ENCODE data around the gene B3GNT2.
A peak's percentile ranks its signal among the peaks of the same experiment; 100 is the strongest.

B3GNT2 gene

DNA sequence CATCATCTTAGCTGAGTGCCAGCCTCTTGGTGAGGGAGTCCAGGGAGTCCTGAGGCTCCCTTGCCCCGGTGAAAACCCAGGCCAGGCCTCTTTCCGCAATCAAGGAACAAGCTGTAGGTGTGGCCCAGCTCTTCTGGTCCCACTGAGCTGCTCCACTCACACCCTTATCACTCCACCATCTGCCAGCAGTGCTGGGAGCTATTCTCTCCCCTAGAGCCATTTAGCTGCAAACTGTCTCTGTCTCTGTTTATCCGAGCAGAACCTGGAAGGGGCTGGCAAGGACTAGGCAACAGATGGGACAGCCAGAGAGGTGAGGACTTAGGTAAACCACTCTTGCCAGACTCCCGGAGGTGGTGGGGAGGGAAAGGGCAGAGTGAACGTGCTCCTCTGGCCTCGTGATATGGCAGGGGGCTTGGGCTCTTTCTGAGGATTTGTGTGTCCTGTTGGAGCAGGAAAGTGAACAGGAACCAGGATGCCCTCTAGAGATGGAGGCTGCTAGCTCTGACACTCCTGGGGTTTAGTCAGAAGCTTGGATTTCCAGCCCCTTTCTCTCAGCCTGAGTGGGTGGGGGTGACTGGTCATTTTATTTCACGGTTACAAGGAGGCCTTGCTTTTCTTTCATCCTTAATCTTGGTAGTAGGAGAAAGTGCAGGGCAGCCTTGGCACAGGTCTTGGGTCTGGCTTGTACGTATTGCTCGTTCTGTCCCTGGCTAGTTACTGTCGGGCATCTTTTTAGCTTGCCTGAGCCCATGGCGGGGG is 19.6 kb downstream of the B3GNT2 start:
- Histone ChIP-seq H3K9me3 (ENCODE audit: severe bottlenecking) (peaks cover 6% of the 10 kb centered on the region), H3K36me3 (no peaks in the 10 kb centered on the region), H3K27ac (peak overlapping the region; percentile 38), H3K27me3 (ENCODE audit: insufficient read depth, low read depth, severe bottlenecking) (no peaks in the 10 kb centered on the region), H3K4me3 (ENCODE audit: low read depth, low read length) (no peak overlapping the region)
- TF ChIP-seq, protein P1, sequence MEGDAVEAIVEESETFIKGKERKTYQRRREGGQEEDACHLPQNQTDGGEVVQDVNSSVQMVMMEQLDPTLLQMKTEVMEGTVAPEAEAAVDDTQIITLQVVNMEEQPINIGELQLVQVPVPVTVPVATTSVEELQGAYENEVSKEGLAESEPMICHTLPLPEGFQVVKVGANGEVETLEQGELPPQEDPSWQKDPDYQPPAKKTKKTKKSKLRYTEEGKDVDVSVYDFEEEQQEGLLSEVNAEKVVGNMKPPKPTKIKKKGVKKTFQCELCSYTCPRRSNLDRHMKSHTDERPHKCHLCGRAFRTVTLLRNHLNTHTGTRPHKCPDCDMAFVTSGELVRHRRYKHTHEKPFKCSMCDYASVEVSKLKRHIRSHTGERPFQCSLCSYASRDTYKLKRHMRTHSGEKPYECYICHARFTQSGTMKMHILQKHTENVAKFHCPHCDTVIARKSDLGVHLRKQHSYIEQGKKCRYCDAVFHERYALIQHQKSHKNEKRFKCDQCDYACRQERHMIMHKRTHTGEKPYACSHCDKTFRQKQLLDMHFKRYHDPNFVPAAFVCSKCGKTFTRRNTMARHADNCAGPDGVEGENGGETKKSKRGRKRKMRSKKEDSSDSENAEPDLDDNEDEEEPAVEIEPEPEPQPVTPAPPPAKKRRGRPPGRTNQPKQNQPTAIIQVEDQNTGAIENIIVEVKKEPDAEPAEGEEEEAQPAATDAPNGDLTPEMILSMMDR (IDR thresholded peaks at IDR 0.05; ENCODE audit: low read depth, low read length): peak; percentile 23; the same call in 1 of the 2 replicates
- peak; percentile 84 for DNase-seq

DNA sequence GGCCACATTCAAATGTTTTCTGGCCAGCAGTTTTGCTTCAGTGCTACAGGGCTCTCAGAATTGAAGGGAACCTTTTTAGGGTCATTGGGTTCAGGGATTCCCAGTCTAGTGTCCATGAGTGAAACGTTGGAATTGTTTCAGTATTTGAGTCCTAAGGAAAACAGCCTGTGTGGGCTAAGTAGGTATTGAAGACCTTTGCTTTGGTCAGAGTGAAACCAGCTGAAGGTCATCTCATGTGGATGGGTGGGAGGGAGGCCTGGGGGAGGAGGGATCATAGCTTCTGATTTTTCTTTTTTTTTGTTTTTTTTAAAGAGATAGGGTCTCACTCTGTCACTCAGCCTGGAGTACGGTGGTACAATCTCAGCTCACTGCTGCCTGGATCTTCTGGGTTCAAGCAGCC is 20.2 kb downstream of the B3GNT2 start:
- H3K27me3 ChIP-seq (ENCODE audit: insufficient read depth, low read depth, severe bottlenecking): no peaks in the 10 kb centered on the region
- H3K36me3 ChIP-seq: no peaks in the 10 kb centered on the region
- H3K4me3 ChIP-seq (ENCODE audit: low read depth, low read length): no peak overlapping the region
- H3K9me3 ChIP-seq (ENCODE audit: severe bottlenecking): peaks cover 6% of the 10 kb centered on the region
- TF ChIP-seq, protein P1 (IDR thresholded peaks at IDR 0.05; ENCODE audit: low read depth, low read length): no peak
- peak overlapping the region; percentile 38 for H3K27ac ChIP-seq
- no peak for DNase-seq

DNA sequence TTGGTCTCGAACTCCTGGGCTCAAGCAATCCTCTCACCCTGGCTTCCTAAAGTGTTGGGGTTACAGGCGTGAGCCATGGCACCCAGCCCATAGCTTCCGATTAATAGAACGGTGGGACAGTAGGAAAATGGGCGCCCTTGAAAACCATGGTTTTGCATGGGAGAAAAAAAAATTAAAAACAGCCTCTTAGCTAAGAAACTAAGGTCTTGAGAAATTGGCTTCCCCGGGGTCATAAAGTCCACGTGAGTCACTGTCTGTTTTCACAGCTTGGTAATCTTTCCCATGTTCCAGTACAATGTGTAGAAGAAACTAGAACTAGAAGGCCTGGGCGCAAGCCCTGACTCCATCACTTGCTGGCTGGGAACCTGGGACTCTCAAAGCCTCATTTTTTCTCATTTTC is 20.7 kb downstream of the B3GNT2 start:
- H3K9me3 ChIP-seq (ENCODE audit: severe bottlenecking): peaks cover 6% of the 10 kb centered on the region
- DNase-seq: no peak

DNA sequence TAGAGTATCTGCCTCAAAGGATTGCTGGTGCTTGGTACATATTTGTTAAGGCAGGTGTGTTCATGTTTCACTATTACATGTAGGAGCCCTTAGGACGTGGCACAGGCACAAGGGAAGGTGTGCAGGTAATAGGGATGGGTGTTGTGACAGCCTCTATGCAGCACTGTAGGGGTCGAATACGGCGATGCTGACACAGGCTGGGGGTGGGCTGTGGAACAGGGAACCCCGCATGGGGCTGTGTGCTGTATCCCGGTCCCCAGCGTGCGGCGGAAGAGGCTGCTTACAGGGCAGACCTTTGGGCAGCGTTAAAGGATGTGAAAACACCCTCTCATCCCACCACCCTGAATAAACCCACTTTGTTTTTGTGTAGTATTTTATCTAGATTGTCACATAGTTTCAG is 21.5 kb downstream of the B3GNT2 start:
- TF ChIP-seq, protein P1 (IDR thresholded peaks at IDR 0.05; ENCODE audit: low read depth, low read length): no peak
- H3K27me3 ChIP-seq (ENCODE audit: insufficient read depth, low read depth, severe bottlenecking): no peaks in the 10 kb centered on the region
- no peak overlapping the region for H3K27ac ChIP-seq
- no peaks in the 10 kb centered on the region for H3K36me3 ChIP-seq
- no peak for DNase-seq
- H3K4me3 ChIP-seq (ENCODE audit: low read depth, low read length): no peak overlapping the region
- no peaks in the 10 kb centered on the region for H3K9me3 ChIP-seq (ENCODE audit: severe bottlenecking)

More for the DNA sequence above, 20.7 kb downstream of the B3GNT2 start:
- Histone ChIP-seq H3K27me3 (ENCODE audit: insufficient read depth, low read depth, severe bottlenecking) (no peaks in the 10 kb centered on the region), H3K27ac (no peak overlapping the region), H3K36me3 (no peaks in the 10 kb centered on the region), H3K4me3 (ENCODE audit: low read depth, low read length) (no peak overlapping the region)
- TF ChIP-seq, protein P1 (IDR thresholded peaks at IDR 0.05; ENCODE audit: low read depth, low read length): no peak

DNA sequence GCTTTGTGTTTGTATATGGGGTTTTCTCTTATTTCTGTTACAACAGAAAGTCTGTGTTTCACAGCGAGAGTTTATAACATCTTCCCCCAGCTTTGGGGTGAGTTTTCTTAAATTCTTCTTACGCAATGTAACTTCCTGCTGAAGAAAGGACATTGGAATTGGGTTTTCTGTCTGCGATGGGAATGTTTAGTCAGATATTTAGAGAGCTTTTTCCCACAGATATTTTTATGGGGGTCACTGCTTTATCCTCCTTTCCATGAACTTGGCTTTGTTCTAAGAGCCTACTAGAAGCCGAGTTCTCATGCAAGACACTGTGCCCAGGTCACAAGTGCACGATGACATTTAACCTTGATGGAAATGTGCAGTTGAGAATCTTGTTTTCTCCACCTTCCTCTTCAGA is 22.1 kb downstream of the B3GNT2 start:
- Histone ChIP-seq H3K27me3 (ENCODE audit: insufficient read depth, low read depth, severe bottlenecking) (no peaks in the 10 kb centered on the region), H3K27ac (no peak overlapping the region), H3K9me3 (ENCODE audit: severe bottlenecking) (no peaks in the 10 kb centered on the region), H3K36me3 (no peaks in the 10 kb centered on the region), H3K4me3 (ENCODE audit: low read depth, low read length) (no peak overlapping the region)
- DNase-seq: no peak
- TF ChIP-seq, protein P1 (IDR thresholded peaks at IDR 0.05; ENCODE audit: low read depth, low read length): no peak
